ENCODE data around the gene DNAL1.
"Not testable (repeated sequence)": the region's sequence is repeated elsewhere in the genome, so short reads cannot be mapped to it uniquely, and the experiment has no call there.

DNAL1 gene

GRCh38 chr14:73640796-73641365 lies 3.9 kb upstream of the DNAL1 start:
- DNase-seq (ENCODE audit: low spot score) = no peak

GRCh38 chr14:73645248-73645610 lies 443 bp downstream of the DNAL1 start:
- DNase-seq (ENCODE audit: low spot score) = no peak

GRCh38 chr14:73651005-73651404 lies 6.2 kb downstream of the DNAL1 start:
- no peak for DNase-seq (ENCODE audit: low spot score)

- no peak for DNase-seq (ENCODE audit: low spot score)
These were observed 11.1 kb downstream of the DNAL1 start for GRCh38 chr14:73655851-73656250.

- not testable (repeated sequence) for DNase-seq (ENCODE audit: low spot score)
These were observed 14.4 kb downstream of the DNAL1 start for GRCh38 chr14:73659202-73659601.

- no peak for DNase-seq (ENCODE audit: low spot score)
These were observed 15.7 kb downstream of the DNAL1 start for GRCh38 chr14:73660511-73660910.

GRCh38 chr14:73661872-73662271 lies 17.1 kb downstream of the DNAL1 start:
- no peak for DNase-seq (ENCODE audit: low spot score)

GRCh38 chr14:73662487-73662943 lies 17.7 kb downstream of the DNAL1 start:
- DNase-seq (ENCODE audit: low spot score) = no peak

- no peak for DNase-seq (ENCODE audit: low spot score)
These were observed 18.9 kb downstream of the DNAL1 start for GRCh38 chr14:73663548-73664212.

GRCh38 chr14:73665130-73665529 lies 20.3 kb downstream of the DNAL1 start:
- DNase-seq (ENCODE audit: low spot score) = no peak

- no peak for DNase-seq (ENCODE audit: low spot score)
These were observed 21.8 kb downstream of the DNAL1 start for GRCh38 chr14:73666583-73666982.

GRCh38 chr14:73667854-73668253 lies 23.1 kb downstream of the DNAL1 start:
- DNase-seq (ENCODE audit: low spot score) = no peak

GRCh38 chr14:73674986-73675385 lies 30.2 kb downstream of the DNAL1 start:
- DNase-seq (ENCODE audit: low spot score) = no peak

GRCh38 chr14:73678698-73679097 lies 33.9 kb downstream of the DNAL1 start:
- DNase-seq (ENCODE audit: low spot score) = no peak

- DNase-seq (ENCODE audit: low spot score) = no peak
These were observed 36.0 kb downstream of the DNAL1 start for GRCh38 chr14:73680821-73681220.

GRCh38 chr14:73684627-73685026 lies 39.8 kb downstream of the DNAL1 start:
- no peak for DNase-seq (ENCODE audit: low spot score)

GRCh38 chr14:73685328-73685727 lies 40.5 kb downstream of the DNAL1 start:
- DNase-seq (ENCODE audit: low spot score) = no peak

GRCh38 chr14:73686901-73687300 lies 42.1 kb downstream of the DNAL1 start:
- DNase-seq (ENCODE audit: low spot score) = no peak

- no peak for DNase-seq (ENCODE audit: low spot score)
These were observed 49.3 kb downstream of the DNAL1 start for GRCh38 chr14:73694083-73694482.

- no peak for DNase-seq (ENCODE audit: low spot score)
These were observed 50.3 kb downstream of the DNAL1 start for GRCh38 chr14:73695082-73695481.

- DNase-seq (ENCODE audit: low spot score) = no peak
These were observed 51.2 kb downstream of the DNAL1 start for GRCh38 chr14:73695997-73696396.

- DNase-seq (ENCODE audit: low spot score) = no peak
These were observed 51.9 kb downstream of the DNAL1 start for GRCh38 chr14:73696466-73697400.

- no peak for DNase-seq (ENCODE audit: low spot score)
These were observed 55.5 kb downstream of the DNAL1 start for GRCh38 chr14:73700325-73700724.

Measured in NAMALWA (cell line).